Activated B cell treated with CpG ODN at 0.5 μM for 24 hours (primary cell): Measurements from ENCODE around the gene MIEF2. TPM values are rescaled to one million over a fixed set of nuclear protein-coding genes. Genes with fewer than 3 reads are reported as not detected.
A peak's percentile ranks its signal among the peaks of the same experiment; 100 is the strongest.
"Not testable (repeated sequence)": the region's sequence is repeated elsewhere in the genome, so short reads cannot be mapped to it uniquely, and the experiment has no call there.

ENCODE experiments used
- ATAC-seq: fragments of 200-7000 bp; cut with Tn5 transposase; one replicate; pipeline ENCODE4 v1.10.0; 2021; ENCODE audit warnings: low read depth, mild to moderate bottlenecking, moderate library complexity
- CTCF ChIA-PET: fragments of 350-600 bp; sonication (Branson Sonifier 250); formaldehyde crosslinking; loops from one replicate; lab custom pipeline; 2021; ENCODE audit warnings: antibody characterized with exemption; lab: Charles Lee
- POLR2A ChIA-PET: fragments of 350-600 bp; sonication (Branson Sonifier 250); formaldehyde crosslinking; loops from one replicate; lab custom pipeline; 2021; ENCODE audit warnings: antibody characterized with exemption; lab: Charles Lee
- DNase-seq: peaks from one replicate; pipeline ENCODE4 v3.0.0; 2022
- H3K27ac Mint-ChIP-seq: one replicate; pipeline ENCODE4 v1.8.0; 2020; ENCODE audit warnings: mixed read lengths
- H3K27me3 Mint-ChIP-seq: one replicate; pipeline ENCODE4 v1.8.0; 2021; ENCODE audit warnings: mixed read lengths
- H3K36me3 Mint-ChIP-seq: one replicate; pipeline ENCODE4 v1.8.0; 2021; ENCODE audit warnings: low read depth, mixed read lengths
- H3K4me1 Mint-ChIP-seq: one replicate; pipeline ENCODE4 v1.8.0; 2021; ENCODE audit warnings: mixed read lengths
- H3K4me3 Mint-ChIP-seq: one replicate; pipeline ENCODE4 v1.8.0; 2020; ENCODE audit warnings: mild to moderate bottlenecking, mixed read lengths
- H3K9me3 Mint-ChIP-seq: one replicate; pipeline ENCODE4 v1.8.0; 2020; ENCODE audit warnings: mixed read lengths
- CTCF ChIP-seq: fragments of 200-600 bp; IDR thresholded peaks from one replicate; pipeline ENCODE4 v1.8.0; 2022; ENCODE audit warnings: antibody characterized with exemption, mild to moderate bottlenecking
- intact Hi-C: fragments of 100-400 bp; cut with micrococcal nuclease; formaldehyde crosslinking; loops from one replicate; pipeline ENCODE4 v1.15.1; 2024
- total RNA-seq: library from RNA; stranded (reverse); gene quantifications from 2 replicates; pipeline ENCODE4 v1.2.3, GENCODE V29; 2022

The MIEF2 gene, protein sequence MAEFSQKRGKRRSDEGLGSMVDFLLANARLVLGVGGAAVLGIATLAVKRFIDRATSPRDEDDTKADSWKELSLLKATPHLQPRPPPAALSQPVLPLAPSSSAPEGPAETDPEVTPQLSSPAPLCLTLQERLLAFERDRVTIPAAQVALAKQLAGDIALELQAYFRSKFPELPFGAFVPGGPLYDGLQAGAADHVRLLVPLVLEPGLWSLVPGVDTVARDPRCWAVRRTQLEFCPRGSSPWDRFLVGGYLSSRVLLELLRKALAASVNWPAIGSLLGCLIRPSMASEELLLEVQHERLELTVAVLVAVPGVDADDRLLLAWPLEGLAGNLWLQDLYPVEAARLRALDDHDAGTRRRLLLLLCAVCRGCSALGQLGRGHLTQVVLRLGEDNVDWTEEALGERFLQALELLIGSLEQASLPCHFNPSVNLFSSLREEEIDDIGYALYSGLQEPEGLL
- 5.6 and 8.8 TPM in 2 replicates for total RNA-seq

DNA sequence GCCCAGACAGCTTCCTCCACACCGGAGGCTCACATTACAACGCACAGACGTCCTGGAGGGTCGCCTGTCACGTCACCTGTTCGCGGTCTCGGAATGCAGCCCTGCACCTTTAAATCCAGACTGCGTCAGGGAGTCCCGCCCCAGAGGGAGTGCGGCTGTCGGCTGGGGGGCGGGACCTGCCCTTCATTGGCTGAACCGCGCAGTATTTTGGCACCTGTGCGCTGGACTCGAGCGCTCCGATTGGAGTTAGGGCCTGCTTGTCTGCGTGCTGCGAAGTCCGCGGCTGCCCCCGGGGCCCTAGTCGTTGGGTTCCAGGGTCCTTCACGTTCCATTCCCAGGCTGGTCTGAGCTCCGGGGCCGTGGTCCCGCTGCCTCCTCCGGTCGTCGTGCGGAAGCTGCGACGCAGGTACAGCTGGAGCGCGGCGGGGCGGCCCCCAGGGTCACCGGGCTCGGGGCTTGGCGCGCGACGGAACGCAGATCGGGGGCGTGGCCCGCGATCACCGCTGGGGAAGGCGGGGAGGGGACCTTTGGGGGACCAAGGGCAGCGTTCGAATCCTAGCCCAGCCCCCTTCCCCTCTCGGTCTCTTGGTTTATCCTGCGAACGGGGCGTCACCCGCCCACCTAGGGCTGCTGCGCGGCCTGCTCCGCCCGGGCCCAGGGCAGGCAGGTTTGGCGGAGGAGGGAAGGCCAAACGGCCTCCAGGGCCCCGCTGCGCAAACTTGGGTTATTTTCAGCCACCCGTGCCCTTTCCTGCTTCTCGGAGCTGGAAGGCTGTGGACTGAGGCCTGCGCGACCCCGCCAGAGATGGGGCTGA, at the start of gene MIEF2:
Gene MIEF2 (plus strand): TSS at position 331 of the 814 bp plus-strand sequence. CDS start 2,059 bp downstream, outside the sequence.
- intact Hi-C loops = loop anchor here (1.0 to 5.0 kb wide), 6 partner anchors 35 to 980 kb away; partner anchors contain the start of genes ALKBH5, COPS3, LLGL1 and SHMT1
- peaks cover 19% of the 10 kb centered on the region for H3K36me3 Mint-ChIP-seq
- ChIA-PET POLR2A (interaction anchor here (1.9 kb wide), 1 partner anchor 54 kb away, joined by 10 read pairs; the partner anchor contains the start of genes SMCR8 and TOP3A), CTCF (no interaction called here)
- H3K27ac Mint-ChIP-seq = peak within 1 kb of the TSS; percentile 77
- DNase-seq (peak; percentile 84), ATAC-seq (peak; percentile 89)
- H3K27me3 Mint-ChIP-seq = no peaks in the 10 kb centered on the region
- peaks cover 38% of the 10 kb centered on the region for H3K4me1 Mint-ChIP-seq
- H3K9me3 Mint-ChIP-seq = no peaks in the 10 kb centered on the region
- H3K4me3 Mint-ChIP-seq = peak within 1 kb of the TSS; percentile 79
- TF ChIP-seq CTCF = no peak

DNA sequence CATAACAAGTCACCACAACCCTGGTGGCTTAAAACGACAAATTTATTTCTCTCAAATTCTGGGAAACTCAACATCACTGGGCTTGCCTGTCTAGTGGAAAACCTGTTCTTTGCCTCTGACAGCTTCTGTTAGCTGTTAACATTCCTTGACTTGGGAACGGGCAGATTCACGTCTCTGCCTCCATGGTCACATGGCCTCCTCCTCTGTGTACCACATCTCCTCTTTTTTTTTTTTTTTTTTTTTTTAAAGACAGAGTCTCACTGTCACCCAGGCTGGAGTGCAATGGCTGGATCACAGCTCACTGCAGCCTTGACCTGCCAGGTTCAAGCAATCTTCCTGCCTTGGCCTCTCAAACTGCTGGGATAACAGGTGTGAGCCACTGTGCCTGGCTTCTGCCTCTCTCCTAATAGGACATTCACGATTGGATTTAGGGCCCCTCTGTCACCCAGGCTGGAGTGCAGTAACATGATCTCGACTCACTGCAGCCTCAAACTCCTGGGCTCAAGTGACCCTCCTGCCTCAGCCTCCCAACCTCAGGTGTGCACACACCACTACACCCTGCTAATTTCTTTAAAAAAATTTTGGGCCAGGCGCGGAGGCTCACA, 46.7 kb upstream of the MIEF2 start:
- POLR2A ChIA-PET = interaction anchor here (0.6 kb wide), 1 partner anchor 11 kb away, joined by 3 read pairs; no protein-coding TSS in a partner anchor
- Mint-ChIP-seq H3K27me3 (no peaks in the 10 kb centered on the region), H3K27ac (no peak overlapping the region), H3K9me3 (no peaks in the 10 kb centered on the region), H3K4me3 (no peak overlapping the region), H3K4me1 (peaks cover 5% of the 10 kb centered on the region), H3K36me3 (peaks cover 25% of the 10 kb centered on the region)
- DNase-seq (no peak), ATAC-seq (no peak)
- CTCF ChIA-PET = no interaction called here
- TF ChIP-seq CTCF = no peak
- intact Hi-C loops = no loop called here

GRCh38 chr17:18216906-18217305, 43.6 kb upstream of the MIEF2 start:
- not testable (repeated sequence) for H3K4me3 Mint-ChIP-seq, H3K4me1 Mint-ChIP-seq, H3K27me3 Mint-ChIP-seq, H3K36me3 Mint-ChIP-seq, DNase-seq, H3K27ac Mint-ChIP-seq, H3K9me3 Mint-ChIP-seq, ATAC-seq
- POLR2A ChIA-PET = interaction anchor here (0.7 to 1.1 kb wide), 2 partner anchors 32 to 124 kb away, joined by 3 read pairs; no protein-coding TSS in a partner anchor
- CTCF ChIA-PET = interaction anchor here (0.9 to 1.5 kb wide), 3 partner anchors 38 to 76 kb away, joined by 3 read pairs; no protein-coding TSS in a partner anchor
- intact Hi-C loops = loop anchor here (1.0 to 2.0 kb wide), 2 partner anchors 34 to 76 kb away; partner anchors contain the start of gene ALKBH5

- peak; percentile 98 for ATAC-seq
- ChIA-PET CTCF (interaction anchor here (0.9 to 1.5 kb wide), 4 partner anchors 20 to 75 kb away, joined by 3 to 4 read pairs (median 4); no protein-coding TSS in a partner anchor), POLR2A (interaction anchor here (0.7 to 1.1 kb wide), 2 partner anchors 33 to 124 kb away, joined by 3 read pairs; no protein-coding TSS in a partner anchor)
- Mint-ChIP-seq H3K4me3 (no peak overlapping the region), H3K9me3 (no peaks in the 10 kb centered on the region), H3K4me1 (peaks cover 5% of the 10 kb centered on the region), H3K36me3 (peaks cover under 1% of the 10 kb centered on the region), H3K27me3 (no peaks in the 10 kb centered on the region), H3K27ac (no peak overlapping the region)
- intact Hi-C loops = loop anchor here (1.0 to 2.0 kb wide), 2 partner anchors 35 to 76 kb away; partner anchors contain the start of gene ALKBH5
- no peak for TF ChIP-seq CTCF
- DNase-seq = peak; percentile 64
Observed at GRCh38 chr17:18217412-18218015, 42.9 kb upstream of the MIEF2 start.
